ENCODE measurements around the gene GP1BA. TPM values are rescaled to one million over a fixed set of nuclear protein-coding genes. Genes with fewer than 3 reads are reported as not detected.

Gene GP1BA
- not detected in 2 replicates for total RNA-seq

DNA sequence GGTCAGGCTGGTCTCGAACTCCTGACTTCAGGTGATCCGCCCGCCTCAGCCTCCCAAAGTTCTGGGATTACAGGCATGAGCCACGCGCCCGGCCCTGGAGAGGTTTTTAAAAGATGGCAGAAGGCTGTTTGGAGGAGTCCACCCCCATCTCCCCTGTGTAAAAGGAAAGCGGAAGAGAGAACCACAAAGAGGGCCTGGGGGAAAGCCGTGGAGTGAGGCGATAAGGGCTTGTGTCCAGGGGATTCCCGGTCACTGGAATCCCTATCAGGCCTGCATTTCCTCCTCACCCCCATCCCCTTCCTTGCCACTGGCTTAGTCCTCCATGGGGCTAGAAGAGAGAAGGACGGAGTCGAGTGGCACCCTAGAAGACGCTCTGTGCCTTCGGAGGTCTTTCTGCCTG, at the start of gene GP1BA:
GP1BA (plus strand) TSS at position 315 of the 400 bp plus-strand sequence. CDS start 328 bp downstream, outside the sequence.

GRCh38 chr17:4899341-4900230, 32.5 kb upstream of the GP1BA start, which contains the start of gene C17orf107:
Gene C17orf107 (plus strand): TSS chr17:4899536. CDS start chr17:4899763, 227 bp downstream.

GRCh38 chr17:4903051-4903818, 28.8 kb upstream of the GP1BA start, which contains the start of gene CHRNE:
Gene CHRNE (minus strand): TSS chr17:4903098. CDS start chr17:4903063, 35 bp downstream.

GRCh38 chr17:4939796-4940554, 7.9 kb downstream of the GP1BA start, which contains the start of the genes RNF167 and SLC25A11:
Gene RNF167 (plus strand): TSS chr17:4940268. CDS start chr17:4940910, 642 bp downstream.
Gene SLC25A11 (minus strand): TSS chr17:4940046. CDS start chr17:4939910, 136 bp downstream.

DNA sequence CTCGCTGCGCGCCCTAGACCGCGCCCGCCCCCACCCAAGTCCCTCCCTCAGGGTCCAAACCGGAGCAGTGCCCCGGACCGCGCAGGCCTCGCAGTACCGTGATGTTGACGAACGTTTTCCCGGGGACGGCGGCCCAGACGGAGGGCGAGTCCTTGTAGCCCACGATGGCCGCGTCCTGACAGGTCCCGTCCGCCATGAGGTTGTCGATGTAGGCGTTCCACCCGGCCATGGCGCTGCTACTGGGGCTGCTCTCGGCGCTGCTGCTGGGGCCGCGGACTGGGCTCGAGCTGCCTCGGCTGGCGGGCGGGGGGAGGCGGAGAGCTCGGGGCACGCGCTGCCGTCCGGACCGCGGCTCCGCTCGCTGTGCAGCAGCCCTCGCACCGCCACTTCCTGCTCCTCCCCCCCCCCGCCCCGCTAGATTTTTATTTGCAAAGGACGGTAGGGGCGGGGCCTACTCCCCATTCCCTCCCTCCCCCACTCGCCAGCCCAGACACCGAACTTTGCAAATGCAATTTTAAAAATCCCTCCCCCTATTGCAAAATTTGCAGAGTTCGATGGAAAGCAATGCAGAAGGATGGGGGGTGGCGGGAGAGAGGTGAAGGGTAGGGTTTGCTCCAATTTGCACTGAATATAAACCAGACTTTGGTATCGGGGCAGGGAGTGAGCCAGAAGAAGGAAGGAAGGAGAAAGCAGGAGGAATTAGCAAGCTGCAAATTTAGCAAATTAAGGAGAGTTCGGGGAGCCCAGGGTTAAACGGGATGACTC, 16.3 kb downstream of the GP1BA start, which contains the start of gene PFN1:
PFN1 (minus strand) TSS at position 365 of the 765 bp plus-strand sequence; CDS start at position 229, 136 bp downstream.

DNA sequence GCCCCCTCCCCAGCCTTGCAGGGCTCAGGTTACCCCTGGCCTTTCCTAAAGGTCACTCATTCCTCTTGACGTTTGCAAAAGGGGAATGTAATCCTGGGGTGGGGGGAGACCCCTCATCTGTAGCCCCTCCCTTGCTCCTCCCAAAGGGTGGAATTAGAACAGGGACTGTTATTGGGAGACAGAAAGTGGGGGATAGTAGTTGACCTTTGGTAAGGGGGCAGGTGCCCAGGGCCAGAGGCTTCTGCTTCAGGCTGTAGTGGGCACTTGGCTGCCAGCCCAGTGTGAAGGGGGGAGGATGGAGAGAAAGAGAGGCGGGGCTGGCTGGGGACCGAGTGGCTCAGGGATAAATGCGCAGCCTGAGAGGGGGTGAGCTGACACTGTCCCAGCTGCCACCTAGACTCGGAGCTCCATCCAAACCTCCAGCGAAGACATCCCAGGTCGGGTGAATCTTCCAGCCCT, 18.7 kb downstream of the GP1BA start, which contains the start of gene ENO3:
ENO3 (plus strand) TSS at position 374 of the 459 bp plus-strand sequence. CDS start 711 bp downstream, outside the sequence.

GRCh38 chr17:4967539-4968485, 35.7 kb downstream of the GP1BA start, which contains the start of gene SPAG7:
Gene SPAG7 (minus strand): TSS chr17:4967817. CDS start chr17:4967804, 13 bp downstream.

Small RNA genes lying within 50 kb of the gene (small RNA-seq; reads per million reads assigned to genes)
- 0.19 reads per million for gene MIR6864
- not detected for gene MIR6865

Other genes starting within 250 kb of the GP1BA start
- 26.5 and 29.7 TPM in 2 replicates for gene PELP1, start 228.1 kb upstream of the GP1BA start, total RNA-seq
- gene ARRB2, start 221.6 kb upstream of the GP1BA start, total RNA-seq: 11.8 and 12.4 TPM in 2 replicates
- 13.8 and 14.4 TPM in 2 replicates for gene MED11, start 200.8 kb upstream of the GP1BA start, total RNA-seq
- gene ZMYND15, start 192.4 kb upstream of the GP1BA start, total RNA-seq: under 0.01 TPM in 1 of 2 replicates, not detected in the other
- 2.0 and 3.9 TPM in 2 replicates for gene CXCL16, start 192.3 kb upstream of the GP1BA start, total RNA-seq
- not detected in 2 replicates for gene TM4SF5, start 160.4 kb upstream of the GP1BA start, total RNA-seq
- not detected in 2 replicates for gene VMO1, start 145.9 kb upstream of the GP1BA start, total RNA-seq
- not detected in 2 replicates for gene GLTPD2, start 143.3 kb upstream of the GP1BA start, total RNA-seq
- 154 and 158 TPM in 2 replicates for gene PSMB6, start 136.1 kb upstream of the GP1BA start, total RNA-seq
- 35.3 and 38.9 TPM in 2 replicates for gene PLD2, start 125.1 kb upstream of the GP1BA start, total RNA-seq
- gene MINK1, start 98.9 kb upstream of the GP1BA start, total RNA-seq: 57.6 and 66.6 TPM in 2 replicates
- gene C17orf107, start 32.7 kb upstream of the GP1BA start, total RNA-seq: 1.1 and 1.3 TPM in 2 replicates
- gene CHRNE, start 29.2 kb upstream of the GP1BA start, total RNA-seq: 0.65 and 3.0 TPM in 2 replicates
- 40.4 and 59.4 TPM in 2 replicates for gene SLC25A11, start 7.8 kb downstream of the GP1BA start, total RNA-seq
- gene RNF167, start 8.0 kb downstream of the GP1BA start, total RNA-seq: 39.5 and 40.2 TPM in 2 replicates
- 506 and 560 TPM in 2 replicates for gene PFN1, start 16.3 kb downstream of the GP1BA start, total RNA-seq
- 1.5 and 1.6 TPM in 2 replicates for gene ENO3, start 18.8 kb downstream of the GP1BA start, total RNA-seq
- 40.2 and 45.6 TPM in 2 replicates for gene SPAG7, start 35.5 kb downstream of the GP1BA start, total RNA-seq
- gene CAMTA2, start 55.4 kb downstream of the GP1BA start, total RNA-seq: 8.2 and 10.0 TPM in 2 replicates
- gene INCA1, start 65.2 kb downstream of the GP1BA start, total RNA-seq: 0.33 and 0.48 TPM in 2 replicates
- gene KIF1C, start 65.7 kb downstream of the GP1BA start, total RNA-seq: 116 and 123 TPM in 2 replicates
- gene SLC52A1, start 103.1 kb downstream of the GP1BA start, total RNA-seq: 0.33 TPM in 1 of 2 replicates, not detected in the other
- gene ZFP3, start 146.2 kb downstream of the GP1BA start, total RNA-seq: 2.0 and 2.7 TPM in 2 replicates
- 5.3 and 6.5 TPM in 2 replicates for gene ZNF232, start 179.6 kb downstream of the GP1BA start, total RNA-seq
- not detected in 2 replicates for gene USP6, start 183.8 kb downstream of the GP1BA start, total RNA-seq

Measured in vein endothelial cell (primary cell).